ENCODE data around the gene PAX3.

Gene PAX3

DNA sequence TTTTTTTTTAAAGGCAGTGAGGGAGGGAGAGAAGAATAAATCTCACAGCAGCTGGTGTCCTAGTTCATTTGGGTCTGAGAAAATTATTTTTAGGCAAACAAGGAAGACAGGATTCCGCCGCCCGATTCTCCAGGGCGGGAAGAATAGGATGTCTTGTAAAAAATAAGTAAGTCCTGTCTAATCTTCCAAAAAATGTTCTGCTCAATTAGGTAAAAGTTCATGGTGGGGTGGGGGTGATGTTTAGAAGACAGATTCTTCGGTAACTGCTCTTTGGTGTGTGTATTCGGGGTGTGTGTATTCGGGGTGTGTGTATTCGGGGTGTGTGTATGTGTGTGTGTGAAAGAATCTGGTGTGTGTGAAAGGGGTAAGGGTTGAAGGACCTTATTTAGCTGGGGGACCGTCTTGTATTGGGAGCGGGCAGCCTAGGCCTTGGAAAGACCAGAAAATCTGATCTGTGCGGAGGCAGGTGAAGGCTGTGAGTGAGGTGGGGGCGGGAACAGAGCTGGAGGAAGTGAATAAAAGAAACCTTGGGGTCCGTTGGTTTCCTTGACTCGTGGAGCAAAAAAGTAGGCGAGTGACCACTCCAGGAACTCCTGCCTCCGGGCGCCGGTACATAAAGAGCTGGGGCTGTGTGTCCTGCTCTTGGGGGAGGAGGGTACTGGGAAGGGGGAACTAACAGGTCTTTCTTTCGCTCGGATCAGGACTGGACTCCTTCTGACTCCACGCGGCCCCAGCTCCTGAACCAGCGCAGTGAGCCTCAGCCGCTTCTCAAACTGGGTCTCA, 4.4 kb upstream of the PAX3 start:
- peak overlapping the region; percentile 24 for H2BK120ac ChIP-seq (ENCODE audit: low read depth, low read length)
- no peak overlapping the region for H3K9ac ChIP-seq (ENCODE audit: low read depth, low read length, poor library complexity)
- H4K91ac ChIP-seq (ENCODE audit: low read depth, low read length, poor library complexity), result no peak overlapping the region
- H3K4me3 ChIP-seq (ENCODE audit: low read length in 2 of 2), result no peak overlapping the region
- H3K4me2 ChIP-seq (ENCODE audit: insufficient read depth, low read length, poor library complexity, severe bottlenecking), result no peak overlapping the region
- no peak for DNase-seq (ENCODE audit: low spot score)
- H2AFZ ChIP-seq (ENCODE audit: low read length), result no peak overlapping the region
- H3K4me1 ChIP-seq (ENCODE audit: control insufficient read depth in 2 of 2, insufficient read depth in 1 of 2, low read depth in 1 of 2, low read length in 2 of 2), result peaks cover 0 to 6% of the 10 kb centered on the region in 2 donors
- H3K79me1 ChIP-seq (ENCODE audit: low read depth, low read length), result no peaks in the 10 kb centered on the region
- no peak overlapping the region for H2BK12ac ChIP-seq (ENCODE audit: low read length)
- no peak overlapping the region for H3K27ac ChIP-seq (replicated peaks; ENCODE audit: low read length)
- no peak overlapping the region for H3K4ac ChIP-seq (ENCODE audit: low read length)
- H3K9me3 ChIP-seq (replicated peaks in 1 of 2; ENCODE audit: control insufficient read depth in 2 of 2, insufficient read depth in 1 of 2, low read depth in 1 of 2, low read length in 2 of 2), result peaks cover 0 to 10% of the 10 kb centered on the region in 2 donors
- peak overlapping the region; percentile 38 for H3K23ac ChIP-seq (ENCODE audit: low read depth, low read length, poor library complexity)
- H3K18ac ChIP-seq (ENCODE audit: low read length), result peak overlapping the region; percentile 17
- peak overlapping the region; percentile 24 for H2AK5ac ChIP-seq (ENCODE audit: low read depth, low read length)
- peaks cover 74 to 100% (median 100%) of the 10 kb centered on the region in 3 experiments for H3K27me3 ChIP-seq (ENCODE audit: control insufficient read depth in 3 of 3, insufficient read depth in 3 of 3, low read depth in 1 of 3, low read length in 3 of 3)
- no peak overlapping the region for H2BK5ac ChIP-seq (ENCODE audit: low read length)
- H3K14ac ChIP-seq (ENCODE audit: low read length), result no peak overlapping the region
- H2BK15ac ChIP-seq (ENCODE audit: low read length), result no peak overlapping the region
- no CpG with 5 or more reads among the region's 24 CpGs for WGBS, 2 donors (ENCODE audit: extremely low coverage in 2 of 2, insufficient read length in 2 of 2, insufficient replicate concordance in 1 of 2)
- no peak overlapping the region for H4K8ac ChIP-seq (ENCODE audit: low read depth, low read length)
- no peaks in the 10 kb centered on the region for H3K36me3 ChIP-seq (replicated peaks in 1 of 2; ENCODE audit: control insufficient read depth in 2 of 2, insufficient read depth in 2 of 2, low read length in 2 of 2)

DNA sequence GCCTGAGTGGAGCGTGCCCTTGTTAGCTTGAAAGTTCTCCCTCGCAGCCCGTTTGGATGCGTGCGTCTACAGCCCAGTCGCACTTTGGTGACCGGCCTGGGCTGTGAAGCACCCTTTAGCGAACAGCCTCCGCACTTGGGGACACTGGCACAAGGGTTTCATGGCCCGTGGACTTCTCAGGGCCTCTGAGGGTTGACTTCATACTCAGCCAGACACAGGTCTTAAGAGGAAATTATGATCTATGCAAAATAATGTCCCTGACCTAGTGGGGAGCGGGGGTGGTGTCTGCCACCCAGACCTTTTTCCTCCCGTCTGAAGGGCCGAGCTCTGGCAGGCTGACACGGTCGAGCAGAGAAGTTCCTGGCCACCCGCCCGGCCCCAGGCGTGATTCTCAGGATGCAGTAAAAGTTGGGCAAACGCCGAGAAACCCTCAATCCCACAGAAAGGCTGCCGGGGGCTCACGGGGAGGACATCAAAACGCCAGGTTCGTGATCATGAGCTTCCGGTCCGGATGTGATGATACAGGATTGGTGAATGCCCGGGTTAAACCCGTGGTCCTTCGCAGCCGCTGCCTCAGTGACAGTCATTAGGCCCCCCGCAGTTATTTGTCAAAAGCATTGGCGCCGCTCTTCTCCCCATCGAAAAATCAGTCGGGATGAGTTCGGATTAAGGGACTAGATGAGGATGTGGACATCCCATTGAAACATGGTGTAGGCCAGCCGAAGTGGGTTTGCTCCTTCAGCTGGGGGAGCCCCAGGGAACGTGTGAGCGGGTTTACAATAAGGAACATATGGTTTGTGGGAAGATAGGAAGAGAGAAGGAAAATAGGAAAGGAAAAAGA, 3.6 kb upstream of the PAX3 start:
- H3K4me1 ChIP-seq (ENCODE audit: control insufficient read depth in 2 of 2, insufficient read depth in 1 of 2, low read depth in 1 of 2, low read length in 2 of 2), result peaks cover 0 to 6% of the 10 kb centered on the region in 2 donors
- no peak overlapping the region for H2AK5ac ChIP-seq (ENCODE audit: low read depth, low read length)
- no peak overlapping the region for H3K18ac ChIP-seq (ENCODE audit: low read length)
- H3K4ac ChIP-seq (ENCODE audit: low read length), result no peak overlapping the region
- H2BK120ac ChIP-seq (ENCODE audit: low read depth, low read length), result no peak overlapping the region
- no peak overlapping the region for H4K91ac ChIP-seq (ENCODE audit: low read depth, low read length, poor library complexity)
- H3K36me3 ChIP-seq (replicated peaks in 1 of 2; ENCODE audit: control insufficient read depth in 2 of 2, insufficient read depth in 2 of 2, low read length in 2 of 2), result no peaks in the 10 kb centered on the region
- H3K14ac ChIP-seq (ENCODE audit: low read length), result no peak overlapping the region
- H2BK12ac ChIP-seq (ENCODE audit: low read length), result no peak overlapping the region
- H3K4me2 ChIP-seq (ENCODE audit: insufficient read depth, low read length, poor library complexity, severe bottlenecking), result no peak overlapping the region
- H4K8ac ChIP-seq (ENCODE audit: low read depth, low read length), result no peak overlapping the region
- no peak overlapping the region for H3K23ac ChIP-seq (ENCODE audit: low read depth, low read length, poor library complexity)
- no CpG with 5 or more reads among the region's 39 CpGs for WGBS, 2 donors (ENCODE audit: extremely low coverage in 2 of 2, insufficient read length in 2 of 2, insufficient replicate concordance in 1 of 2)
- no peak overlapping the region for H2BK5ac ChIP-seq (ENCODE audit: low read length)
- no peak overlapping the region for H2AFZ ChIP-seq (ENCODE audit: low read length)
- no peak for DNase-seq (ENCODE audit: low spot score)
- no peak overlapping the region for H3K9ac ChIP-seq (ENCODE audit: low read depth, low read length, poor library complexity)
- H2BK15ac ChIP-seq (ENCODE audit: low read length), result no peak overlapping the region
- peaks cover 0 to 9% of the 10 kb centered on the region in 2 donors for H3K9me3 ChIP-seq (replicated peaks in 1 of 2; ENCODE audit: control insufficient read depth in 2 of 2, insufficient read depth in 1 of 2, low read depth in 1 of 2, low read length in 2 of 2)
- H3K27ac ChIP-seq (replicated peaks; ENCODE audit: low read length), result no peak overlapping the region
- peaks cover 73 to 100% (median 100%) of the 10 kb centered on the region in 3 experiments for H3K27me3 ChIP-seq (ENCODE audit: control insufficient read depth in 3 of 3, insufficient read depth in 3 of 3, low read depth in 1 of 3, low read length in 3 of 3)
- no peaks in the 10 kb centered on the region for H3K79me1 ChIP-seq (ENCODE audit: low read depth, low read length)
- H3K4me3 ChIP-seq (ENCODE audit: low read length in 2 of 2), result no peak overlapping the region

DNA sequence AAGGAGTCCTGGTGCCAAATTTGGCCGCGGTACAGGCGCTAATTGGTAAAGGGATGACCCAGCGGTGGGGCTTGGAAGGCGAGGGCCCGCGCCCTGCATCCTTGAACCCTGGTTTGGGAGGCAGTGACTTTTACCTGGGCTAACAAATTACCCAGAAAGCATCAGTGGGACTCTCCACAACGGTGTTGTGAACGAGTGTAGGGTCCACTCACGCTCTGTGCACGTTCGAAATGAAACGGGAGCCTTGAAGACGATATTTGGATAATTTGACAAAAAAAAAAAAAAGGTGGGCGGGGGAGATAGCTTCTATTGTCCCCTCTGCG, 3.0 kb upstream of the PAX3 start:
- H3K4me2 ChIP-seq (ENCODE audit: insufficient read depth, low read length, poor library complexity, severe bottlenecking), result no peak overlapping the region
- H3K79me1 ChIP-seq (ENCODE audit: low read depth, low read length), result no peaks in the 10 kb centered on the region
- no peak overlapping the region for H2AK5ac ChIP-seq (ENCODE audit: low read depth, low read length)
- H2BK12ac ChIP-seq (ENCODE audit: low read length), result no peak overlapping the region
- no CpG with 5 or more reads among the region's 16 CpGs for WGBS, 2 donors (ENCODE audit: extremely low coverage in 2 of 2, insufficient read length in 2 of 2, insufficient replicate concordance in 1 of 2)
- H2BK15ac ChIP-seq (ENCODE audit: low read length), result no peak overlapping the region
- H4K8ac ChIP-seq (ENCODE audit: low read depth, low read length), result no peak overlapping the region
- H3K9ac ChIP-seq (ENCODE audit: low read depth, low read length, poor library complexity), result no peak overlapping the region
- H3K27me3 ChIP-seq (ENCODE audit: control insufficient read depth in 3 of 3, insufficient read depth in 3 of 3, low read depth in 1 of 3, low read length in 3 of 3), result peaks cover 72 to 100% (median 100%) of the 10 kb centered on the region in 3 experiments
- no peak overlapping the region for H4K91ac ChIP-seq (ENCODE audit: low read depth, low read length, poor library complexity)
- peaks cover 0 to 3% of the 10 kb centered on the region in 2 donors for H3K4me1 ChIP-seq (ENCODE audit: control insufficient read depth in 2 of 2, insufficient read depth in 1 of 2, low read depth in 1 of 2, low read length in 2 of 2)
- no peak overlapping the region for H3K4me3 ChIP-seq (ENCODE audit: low read length in 2 of 2)
- no peak overlapping the region for H3K18ac ChIP-seq (ENCODE audit: low read length)
- no peak overlapping the region for H3K27ac ChIP-seq (replicated peaks; ENCODE audit: low read length)
- H3K14ac ChIP-seq (ENCODE audit: low read length), result no peak overlapping the region
- no peak overlapping the region for H2AFZ ChIP-seq (ENCODE audit: low read length)
- no peak overlapping the region for H2BK5ac ChIP-seq (ENCODE audit: low read length)
- no peak overlapping the region for H3K23ac ChIP-seq (ENCODE audit: low read depth, low read length, poor library complexity)
- no peak overlapping the region for H3K4ac ChIP-seq (ENCODE audit: low read length)
- DNase-seq (ENCODE audit: low spot score), result no peak
- H2BK120ac ChIP-seq (ENCODE audit: low read depth, low read length), result no peak overlapping the region
- H3K9me3 ChIP-seq (replicated peaks in 1 of 2; ENCODE audit: control insufficient read depth in 2 of 2, insufficient read depth in 1 of 2, low read depth in 1 of 2, low read length in 2 of 2), result peaks cover 0 to 10% of the 10 kb centered on the region in 2 donors
- no peaks in the 10 kb centered on the region for H3K36me3 ChIP-seq (replicated peaks in 1 of 2; ENCODE audit: control insufficient read depth in 2 of 2, insufficient read depth in 2 of 2, low read length in 2 of 2)
